GM21381 (cell line): Measurements from ENCODE around the gene RSPH6A.
"Not testable (repeated sequence)": the region's sequence is repeated elsewhere in the genome, so short reads cannot be mapped to it uniquely, and the experiment has no call there.

ENCODE experiments used
- ATAC-seq: cut with Tn5 transposase; IDR thresholded peaks from one replicate; pipeline ENCODE4 v1.9.1; 2021; ENCODE audit warnings: mild to moderate bottlenecking, moderate library complexity; ENCODE audit not compliant: unreplicated experiment

RSPH6A gene

DNA sequence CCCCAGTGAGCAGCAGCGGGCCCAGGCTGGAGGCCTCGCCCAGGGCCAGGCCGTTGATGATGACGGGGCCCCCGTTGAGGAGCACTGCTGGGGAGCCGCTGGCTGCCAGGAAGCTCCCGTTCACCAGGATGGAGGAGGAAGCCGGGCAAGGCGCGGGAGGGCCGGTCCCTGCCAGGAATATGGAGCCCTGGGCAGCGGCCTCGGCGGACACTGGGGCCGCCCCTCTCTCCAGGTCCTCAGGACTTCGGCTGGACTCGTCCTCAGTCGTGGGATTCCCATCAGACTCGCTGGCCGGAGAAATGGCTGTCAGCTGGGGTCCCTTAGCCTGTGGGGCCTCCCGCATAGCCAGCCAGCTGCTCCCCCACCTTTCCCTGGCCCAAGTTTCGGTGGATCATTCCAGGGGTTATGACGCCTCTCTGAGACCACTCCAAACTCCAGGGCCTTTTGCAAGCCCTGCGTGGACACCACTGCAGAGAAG, 48.2 kb downstream of the RSPH6A start:
- no peak for ATAC-seq

DNA sequence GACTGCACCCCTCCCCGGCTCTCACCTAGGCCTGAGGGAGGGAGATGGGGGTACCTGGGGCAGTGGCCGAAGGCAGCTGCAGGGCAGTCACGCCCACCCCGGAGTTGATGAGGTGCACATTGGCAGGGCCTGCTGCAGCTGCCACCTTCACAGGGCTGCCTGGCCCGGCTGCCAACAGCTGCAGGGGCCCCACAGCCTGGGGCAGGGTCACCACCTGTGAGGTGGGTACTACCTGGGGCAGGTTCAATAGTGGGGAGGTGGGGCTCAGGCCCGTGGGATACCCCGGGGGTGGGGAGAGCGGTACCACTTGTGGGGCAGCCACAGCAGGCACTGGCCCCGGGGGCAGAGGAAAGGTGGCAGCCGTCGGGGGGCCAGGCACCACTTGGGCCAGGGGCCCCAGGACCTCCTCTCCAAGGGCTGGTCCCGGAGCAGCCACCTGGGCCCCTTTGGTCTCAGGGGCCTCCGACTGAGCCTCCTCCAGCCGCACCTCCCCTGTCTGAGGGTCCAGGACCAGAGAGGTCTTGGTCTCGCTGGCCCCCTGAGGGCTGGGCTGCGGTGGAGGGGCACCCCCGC, 48.7 kb downstream of the RSPH6A start:
- no peak for ATAC-seq

DNA sequence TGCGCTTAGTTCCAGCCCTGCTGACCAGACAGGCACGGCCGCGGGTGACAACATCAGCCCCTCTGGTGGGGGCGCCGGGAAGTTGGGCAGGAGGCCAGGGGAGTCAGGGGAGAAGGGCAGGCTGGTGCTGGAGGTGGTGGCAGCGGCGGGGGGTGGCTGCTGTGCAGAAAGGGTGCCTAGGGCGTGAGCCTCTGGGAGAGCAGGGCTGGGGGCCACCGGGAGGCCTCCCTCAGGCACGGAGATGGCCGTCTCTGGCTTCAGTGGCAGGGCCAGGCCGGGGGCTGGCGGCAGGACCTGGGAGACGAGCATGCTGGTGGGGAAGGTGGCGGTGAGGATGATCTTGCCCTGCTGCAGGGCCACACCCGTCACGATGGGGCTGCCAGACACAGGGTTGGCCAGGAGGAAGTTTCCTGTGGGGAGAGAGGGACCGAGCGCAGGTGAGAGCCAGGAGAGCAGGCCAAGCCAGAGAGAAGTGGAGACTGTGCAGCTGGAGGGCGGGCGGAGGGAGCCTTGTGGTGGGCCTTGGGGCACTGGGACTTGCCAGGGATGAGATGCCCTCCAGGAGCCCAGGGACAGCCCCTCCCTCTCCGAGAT, 49.3 kb downstream of the RSPH6A start:
- ATAC-seq, result no peak

DNA sequence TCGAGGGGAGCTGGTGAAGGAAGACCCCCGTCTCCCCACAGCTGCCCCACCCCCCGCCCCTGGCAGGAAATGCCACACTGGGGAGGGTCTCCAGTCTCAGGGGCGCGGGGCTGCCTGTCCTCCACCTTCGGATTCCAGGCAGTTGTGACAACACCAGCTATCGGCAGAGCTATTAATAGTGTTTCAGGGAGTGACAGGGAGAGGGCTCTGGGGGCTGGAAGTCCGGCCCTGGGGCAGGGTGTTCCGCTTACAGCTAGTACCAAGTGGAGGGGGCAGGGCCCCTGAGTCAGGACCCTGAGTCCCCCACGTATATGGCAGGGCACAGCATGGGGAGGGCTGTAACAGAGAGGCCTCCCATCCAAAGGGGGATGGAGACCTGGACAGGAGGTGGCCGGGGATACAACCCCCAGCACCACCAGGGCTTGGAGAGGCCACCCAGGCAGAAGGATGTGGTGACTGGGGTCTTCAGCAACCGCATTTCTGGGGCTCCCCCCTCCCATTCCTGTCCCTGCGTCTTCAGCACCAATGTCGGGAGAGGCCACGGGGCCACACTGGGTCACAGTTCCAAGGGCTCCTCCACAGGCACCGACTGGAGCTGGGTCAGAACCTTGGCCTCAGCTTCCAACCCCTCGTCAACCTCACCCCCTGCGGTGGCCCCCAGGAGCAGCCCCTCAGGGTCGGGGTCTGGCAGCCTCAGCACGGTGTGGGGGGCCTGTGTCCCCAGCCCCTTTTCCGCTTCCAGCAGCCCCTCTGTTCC, 50.0 kb downstream of the RSPH6A start:
- ATAC-seq, result no peak

DNA sequence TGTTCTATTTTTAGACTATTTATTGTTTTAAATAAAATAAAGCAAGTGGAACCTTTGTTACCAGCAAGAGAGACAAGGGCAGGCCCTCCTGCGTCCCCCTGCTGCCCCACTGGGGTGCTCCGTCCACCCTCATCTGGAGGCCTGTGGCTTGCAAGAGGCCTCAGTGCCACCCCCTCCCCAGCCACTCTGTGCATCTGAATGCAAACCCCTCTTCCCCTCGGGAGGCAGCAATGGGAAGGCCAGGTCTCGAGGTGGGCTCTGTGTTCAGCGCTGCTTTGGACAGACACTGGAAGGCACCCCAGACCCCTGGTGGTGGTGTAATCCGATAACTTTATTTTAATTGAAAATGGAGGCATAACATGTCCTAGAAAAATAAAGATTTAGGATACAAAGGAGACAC, 50.6 kb downstream of the RSPH6A start:
- no peak for ATAC-seq

DNA sequence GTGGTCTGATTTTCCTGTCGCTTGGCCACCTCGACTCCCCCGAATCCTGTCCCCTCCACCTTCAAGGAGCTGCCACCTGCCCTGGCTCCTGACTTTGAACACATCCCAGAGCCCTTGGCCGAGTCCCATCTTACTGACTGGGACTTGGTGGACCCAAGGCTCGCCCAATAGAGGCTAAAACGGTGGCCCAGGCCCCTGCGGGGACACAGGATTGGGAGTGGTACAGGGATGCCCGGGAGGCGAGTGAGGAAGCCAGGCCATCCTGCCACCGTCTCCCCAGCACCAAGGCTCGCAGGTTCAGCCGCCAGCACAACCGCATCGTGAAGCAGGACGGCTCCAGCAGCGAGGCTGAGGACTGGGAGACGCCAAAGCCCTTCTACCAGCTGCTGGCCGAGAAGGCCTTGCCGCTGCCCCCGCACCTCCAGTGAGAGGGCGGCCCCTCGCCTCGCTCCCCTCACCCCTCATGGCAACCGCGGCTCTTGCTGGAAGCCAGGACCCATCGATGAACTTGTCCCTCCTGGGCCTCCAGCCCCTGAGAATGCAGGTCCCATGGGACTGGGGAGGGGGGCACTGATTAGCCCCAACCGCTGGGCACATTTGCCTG, 51.3 kb downstream of the RSPH6A start:
- no peak for ATAC-seq

DNA sequence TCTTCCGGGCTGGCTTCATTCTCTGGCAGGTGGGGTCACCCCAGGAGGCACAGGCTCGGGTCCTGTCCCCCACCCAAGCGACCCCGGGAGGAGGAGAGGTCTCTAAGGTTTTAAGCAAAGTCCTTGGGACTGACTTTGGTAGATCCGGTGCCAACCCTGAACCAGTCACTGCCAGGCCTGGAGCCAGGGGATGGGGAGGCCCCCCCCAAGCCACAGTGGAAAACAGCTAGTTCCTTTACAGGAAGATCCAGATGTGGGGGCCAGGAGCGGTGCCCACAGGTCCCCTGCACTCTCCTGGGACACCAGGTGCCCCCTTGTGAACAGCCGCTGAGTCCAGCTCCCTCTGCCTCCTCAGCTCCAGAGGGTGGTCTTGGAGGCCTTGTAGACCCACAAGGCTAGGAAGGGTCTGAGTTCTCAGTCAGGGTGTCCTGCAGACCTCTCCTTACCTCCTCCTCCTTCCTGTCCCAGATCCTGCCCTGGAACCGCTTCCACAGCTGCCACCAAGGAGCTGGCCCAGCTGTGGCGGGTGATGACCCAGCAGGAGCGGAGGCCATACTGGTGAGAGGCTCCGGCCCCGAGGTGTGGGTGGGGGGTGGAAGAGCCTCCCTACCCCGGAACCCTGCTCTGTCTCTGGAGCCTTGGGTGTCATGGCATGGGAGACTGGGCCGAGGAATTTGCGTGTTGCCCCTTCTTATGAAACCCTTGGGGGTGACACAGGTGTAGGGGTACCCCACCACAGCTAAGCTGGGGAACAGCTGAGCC, 52.1 kb downstream of the RSPH6A start:
- no peak for ATAC-seq

DNA sequence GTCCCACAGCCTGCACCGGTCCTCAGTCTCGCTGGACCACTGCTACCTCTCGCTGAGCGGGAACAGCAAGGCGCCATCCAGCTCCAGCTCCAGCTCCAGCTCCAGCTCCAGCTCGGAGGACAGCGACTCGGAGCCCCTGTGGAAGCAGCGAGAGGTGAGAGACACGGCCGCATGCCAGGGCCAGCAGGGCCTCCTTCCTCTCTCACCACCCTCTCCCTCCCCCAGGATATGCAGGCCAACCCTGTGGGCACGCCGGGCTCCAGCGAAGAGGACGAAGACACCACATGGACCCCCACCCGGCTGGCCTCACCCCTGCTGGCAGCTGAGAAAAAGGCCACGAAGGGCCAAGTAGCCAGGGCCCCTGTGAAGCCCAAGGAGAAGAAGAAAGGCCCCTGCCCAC, 53.4 kb downstream of the RSPH6A start:
- ATAC-seq, result no peak

DNA sequence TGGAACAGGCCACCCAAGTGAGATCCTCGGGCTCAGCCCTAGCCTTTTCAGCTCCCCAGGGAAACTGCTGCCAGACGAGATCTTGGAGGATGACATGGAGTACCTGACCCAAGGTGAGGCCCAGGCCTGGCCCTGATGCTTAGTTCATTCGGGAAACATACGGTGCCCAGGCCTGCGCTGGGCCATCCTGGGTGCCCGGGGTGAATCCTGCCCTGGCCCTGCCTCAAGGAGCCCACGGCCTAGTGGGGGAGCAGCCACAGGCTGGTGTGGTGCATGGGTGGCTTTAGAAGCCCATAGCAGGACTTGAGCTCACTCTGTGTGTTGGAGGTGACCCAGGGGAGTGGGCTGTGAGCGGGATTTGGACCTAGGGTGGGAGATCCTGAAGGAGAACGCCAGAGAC, 56.2 kb downstream of the RSPH6A start:
- no peak for ATAC-seq

DNA sequence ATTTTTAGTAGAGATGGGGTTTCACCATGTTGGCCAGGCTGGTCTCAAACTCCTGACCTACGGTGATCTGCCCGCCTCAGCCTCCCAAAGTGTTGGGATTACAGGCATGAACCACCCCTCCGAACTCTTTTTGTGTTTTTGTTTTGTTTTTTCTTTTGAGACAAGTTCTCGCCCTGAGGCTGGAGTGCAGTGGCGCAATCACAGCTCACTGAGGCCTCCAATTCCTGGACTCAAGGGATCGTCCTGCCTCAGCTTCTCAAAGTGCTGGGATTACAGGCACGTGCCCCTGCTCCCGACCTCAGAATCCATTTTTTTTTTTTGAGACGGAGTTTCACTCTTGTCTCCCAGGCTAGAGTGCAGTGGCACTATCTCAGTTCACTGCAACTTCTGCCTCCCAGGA, 57.4 kb downstream of the RSPH6A start:
- ATAC-seq, result no peak

DNA sequence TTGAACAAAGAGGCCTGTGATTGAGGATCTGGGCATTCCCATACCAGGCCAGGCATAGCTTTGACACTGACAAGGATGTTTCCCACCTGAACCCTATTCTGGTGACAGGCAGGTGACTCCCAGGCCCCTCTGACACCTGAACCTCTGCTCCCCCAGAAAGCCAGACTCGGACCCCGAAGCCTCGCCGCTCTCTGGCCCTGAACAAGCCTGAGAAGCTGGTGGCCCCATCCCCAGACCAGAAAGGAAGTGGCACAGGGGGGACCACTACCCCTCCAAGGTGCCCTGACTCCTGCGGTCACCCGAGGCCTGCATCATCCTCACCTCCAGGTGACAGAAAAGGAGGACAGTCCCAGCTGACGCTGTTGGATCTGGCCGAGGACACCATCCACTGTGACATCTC, 60.8 kb downstream of the RSPH6A start:
- ATAC-seq, result no peak

DNA sequence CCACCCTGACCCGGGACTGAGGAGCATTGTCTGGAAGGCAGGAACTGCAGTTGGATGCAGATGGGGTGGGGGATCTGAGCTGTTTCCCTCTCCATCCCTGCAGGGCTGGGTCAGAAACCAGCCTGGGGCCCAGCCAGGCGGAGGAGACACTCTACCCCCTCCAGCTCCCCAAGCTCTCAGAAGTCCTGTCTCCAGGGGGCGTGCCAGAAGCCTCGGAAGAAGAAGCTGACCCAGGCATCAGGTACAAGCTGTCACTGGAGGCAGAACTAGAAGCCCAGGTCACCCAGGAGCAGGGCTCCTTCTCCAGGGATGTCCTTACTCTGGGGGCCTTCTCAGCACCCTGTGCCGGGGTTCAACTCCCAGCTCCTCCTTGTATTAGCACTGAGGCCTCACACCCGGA, 61.6 kb downstream of the RSPH6A start:
- ATAC-seq, result no peak

DNA sequence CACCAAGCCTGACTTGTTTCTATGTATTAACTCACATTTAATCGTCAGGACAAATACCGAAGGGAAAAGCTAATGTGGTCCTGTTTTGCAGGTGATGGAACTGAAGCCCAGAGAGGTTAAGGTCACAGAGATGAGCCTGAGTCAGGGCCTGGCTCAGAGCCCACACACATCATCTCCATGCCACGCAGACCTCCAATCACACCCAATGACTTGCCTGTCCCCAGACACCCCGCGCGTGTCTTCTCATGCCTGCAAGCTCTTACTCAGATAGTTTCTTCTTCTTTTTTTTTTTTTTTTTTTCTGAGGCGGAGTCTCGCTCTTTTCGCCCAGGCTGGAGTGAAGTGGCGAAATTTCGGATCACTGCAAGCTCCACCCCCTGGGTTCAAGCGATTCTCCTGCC, 62.5 kb downstream of the RSPH6A start:
- no peak for ATAC-seq

DNA sequence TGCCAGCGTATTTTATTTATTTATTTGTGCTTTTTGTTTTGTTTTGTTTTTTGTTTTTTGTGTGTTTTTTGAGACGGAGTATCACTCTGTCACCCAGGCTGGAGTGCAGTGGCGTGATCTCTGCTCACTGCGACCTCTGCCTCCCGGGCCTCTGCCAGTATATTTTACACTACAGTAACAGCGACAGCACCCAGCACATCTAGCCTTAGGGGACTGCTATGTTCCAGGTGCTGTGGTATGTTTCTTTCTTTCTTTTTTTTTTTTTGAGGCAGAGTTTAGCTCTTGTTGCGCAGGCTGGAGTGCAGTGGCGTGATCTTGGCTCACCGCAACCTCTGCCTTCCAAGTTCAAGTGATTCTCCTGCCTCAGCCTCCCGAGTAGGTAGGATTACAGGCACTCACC, 63.6 kb downstream of the RSPH6A start:
- ATAC-seq, result not testable (repeated sequence)

DNA sequence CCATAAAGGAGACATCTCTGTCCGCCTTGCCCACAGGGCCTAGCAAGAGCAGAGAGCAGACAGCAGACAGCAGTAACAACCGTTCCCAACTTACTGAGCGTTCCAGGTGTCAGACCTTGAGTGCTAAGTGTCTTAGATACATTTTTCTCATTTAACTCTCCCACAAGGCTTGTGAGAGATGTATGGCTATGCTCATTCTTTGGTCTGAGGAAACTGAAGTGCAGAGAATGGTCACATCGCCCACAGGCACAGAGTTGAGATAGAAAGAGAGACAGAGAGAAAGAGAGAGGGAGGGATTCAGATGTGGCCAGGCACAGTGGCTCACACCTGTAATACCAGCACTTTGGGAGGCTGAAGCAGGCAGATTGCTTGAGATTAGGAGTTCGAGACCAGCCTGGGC, 67.6 kb downstream of the RSPH6A start:
- no peak for ATAC-seq

DNA sequence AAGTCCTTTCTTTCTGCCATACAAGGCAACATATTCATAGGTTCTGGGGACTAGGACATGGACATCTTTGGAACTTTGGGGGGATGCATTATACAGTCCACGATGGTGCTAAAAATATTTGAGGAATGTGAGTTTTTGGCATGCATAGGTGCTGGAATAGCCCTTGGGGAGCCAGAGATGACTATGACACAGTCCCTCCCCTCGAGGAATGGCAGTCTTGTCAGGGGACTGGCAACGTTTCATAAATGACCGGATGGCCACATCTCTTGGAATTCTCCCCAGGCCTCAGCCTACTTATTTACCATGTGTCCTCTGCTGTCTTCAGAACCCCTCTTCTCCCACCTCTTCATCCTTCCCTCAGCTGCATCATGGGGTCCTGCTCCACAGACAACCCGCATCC, 68.2 kb downstream of the RSPH6A start:
- ATAC-seq, result no peak
